GM23248 (cell line): ENCODE results near the gene GPR39. TPM values are rescaled to one million over a fixed set of nuclear protein-coding genes. Genes with fewer than 3 reads are reported as not detected.

Experiments
- DNase-seq: peaks from one replicate; pipeline ENCODE4 v3.0.0-alpha.2; 2015
- H2AFZ ChIP-seq: fragments of 200-600 bp; sonication (generic); 2 replicates; pipeline ENCODE4 v1.6.1; 2016; ENCODE audit warnings: antibody characterized with exemption
- H3F3A ChIP-seq: fragments of 200-600 bp; sonication (generic); 2 replicates; pipeline ENCODE4 v1.6.1; 2016; ENCODE audit warnings: mild to moderate bottlenecking, antibody characterized with exemption, mixed run types; ENCODE audit not compliant: insufficient read depth
- H3K27ac ChIP-seq: fragments of 200-600 bp; sonication (generic); 2 replicates; pipeline ENCODE4 v1.5.1; 2016; ENCODE audit warnings: mild to moderate bottlenecking
- H3K27me3 ChIP-seq: fragments of 200-600 bp; sonication (generic); replicated peaks from 2 replicates; pipeline ENCODE4 v1.6.1; 2016; ENCODE audit warnings: mild to moderate bottlenecking; ENCODE audit not compliant: insufficient read depth
- H3K36me3 ChIP-seq: fragments of 200-600 bp; sonication (generic); 2 replicates; pipeline ENCODE4 v1.6.1; 2016; ENCODE audit warnings: low read depth, mild to moderate bottlenecking
- H3K4me1 ChIP-seq: fragments of 200-600 bp; sonication (generic); 2 replicates; pipeline ENCODE4 v1.6.1; 2016; ENCODE audit warnings: mild to moderate bottlenecking; ENCODE audit not compliant: insufficient read depth
- H3K4me2 ChIP-seq: fragments of 200-600 bp; sonication (generic); one replicate; pipeline ENCODE4 v1.6.1; 2016; ENCODE audit warnings: mild to moderate bottlenecking; ENCODE audit not compliant: unreplicated experiment
- H3K4me3 ChIP-seq: fragments of 200-600 bp; sonication (generic); 2 replicates; pipeline ENCODE4 v1.5.1; 2016; ENCODE audit warnings: mild to moderate bottlenecking
- H3K79me2 ChIP-seq: fragments of 200-600 bp; sonication (generic); 2 replicates; pipeline ENCODE4 v1.6.1; 2016; ENCODE audit warnings: mild to moderate bottlenecking; ENCODE audit not compliant: insufficient read depth
- H3K9ac ChIP-seq: fragments of 200-600 bp; sonication (generic); 2 replicates; pipeline ENCODE4 v1.6.1; 2016; ENCODE audit warnings: mild to moderate bottlenecking
- H3K9me2 ChIP-seq: fragments of 200-600 bp; sonication (generic); 2 replicates; pipeline ENCODE4 v1.6.1; 2016; ENCODE audit warnings: mixed run types, mild to moderate bottlenecking, moderate library complexity; ENCODE audit not compliant: insufficient read depth
- H3K9me3 ChIP-seq: fragments of 200-600 bp; sonication (generic); one replicate; pipeline ENCODE4 v1.6.1; 2017; ENCODE audit warnings: low read depth
- H4K20me1 ChIP-seq: fragments of 200-600 bp; sonication (generic); 2 replicates; pipeline ENCODE4 v1.6.0; 2016; ENCODE audit not compliant: insufficient read depth
- EZH2 ChIP-seq: fragments of 200-600 bp; sonication (generic); IDR thresholded peaks from 2 replicates; pipeline ENCODE4 v1.6.1; 2018; ENCODE audit warnings: antibody characterized with exemption, mild to moderate bottlenecking; ENCODE audit not compliant: insufficient read depth, poor library complexity, severe bottlenecking
- EZH2phosphoT487 ChIP-seq: fragments of 200-600 bp; sonication (generic); IDR thresholded peaks from 2 replicates; pipeline ENCODE4 v1.6.1; 2018; ENCODE audit warnings: antibody characterized with exemption, moderate library complexity, mild to moderate bottlenecking, low read depth; ENCODE audit not compliant: insufficient read depth
- whole genome bisulfite sequencing, 2 experiments: methylation state at CpG; one replicate each; pipeline ENCODE4 v1.1.6; 2015 to 2017; ENCODE audit warnings: low lambda C conversion rate in 2 of 2, low coverage in 1 of 2; ENCODE audit errors: missing lambda C conversion rate in 2 of 2; 5-methylcytosine and 5-hydroxymethylcytosine counted together
- in situ Hi-C: fragments of 300-500 bp; cut with MboI; formaldehyde crosslinking; loops from 2 replicates; pipeline ENCODE4 v1.15.0; 2020
- polyA plus RNA-seq: library from polyadenylated mRNA; unstranded; fragments of >200 nt; fragmentation: Nextera tagmentation; extraction: Ambion mirVana; gene quantifications from 2 replicates; pipeline ENCODE4 v1.2.1, GENCODE V29; 2016
- total RNA-seq: library from RNA; depleted of rRNA; stranded (reverse); fragments of >200 nt; shearing (Covaris generic); gene quantifications from 2 replicates; pipeline ENCODE4 v1.2.3, GENCODE V29; 2014

GPR39 gene
- total and polyA plus RNA-seq, 2 experiments from 2014 or later: 1.6 to 2.6 TPM

- Histone ChIP-seq H3K9ac (no peak overlapping the region), H3K9me2 (no peaks in the 10 kb centered on the region), H3K27ac (no peak overlapping the region), H3K4me2 (no peak overlapping the region), H2AFZ (no peak overlapping the region), H3K9me3 (no peaks in the 10 kb centered on the region), H3K27me3 (no peaks in the 10 kb centered on the region), H4K20me1 (no peaks in the 10 kb centered on the region), H3K4me1 (no peaks in the 10 kb centered on the region), H3F3A (no peaks in the 10 kb centered on the region), H3K36me3 (no peaks in the 10 kb centered on the region), H3K79me2 (no peaks in the 10 kb centered on the region), H3K4me3 (no peak overlapping the region)
- in situ Hi-C loops: no loop called here
- 29 to 37% methylated on average over 4 of the region's 4 CpGs for WGBS, 2 experiments
- TF ChIP-seq EZH2phosphoT487: no peak
- TF ChIP-seq EZH2: no peak
- peak; percentile 50 for DNase-seq
These were observed 145.6 kb downstream of the GPR39 start for GRCh38 chr2:132562245-132562644.

DNA sequence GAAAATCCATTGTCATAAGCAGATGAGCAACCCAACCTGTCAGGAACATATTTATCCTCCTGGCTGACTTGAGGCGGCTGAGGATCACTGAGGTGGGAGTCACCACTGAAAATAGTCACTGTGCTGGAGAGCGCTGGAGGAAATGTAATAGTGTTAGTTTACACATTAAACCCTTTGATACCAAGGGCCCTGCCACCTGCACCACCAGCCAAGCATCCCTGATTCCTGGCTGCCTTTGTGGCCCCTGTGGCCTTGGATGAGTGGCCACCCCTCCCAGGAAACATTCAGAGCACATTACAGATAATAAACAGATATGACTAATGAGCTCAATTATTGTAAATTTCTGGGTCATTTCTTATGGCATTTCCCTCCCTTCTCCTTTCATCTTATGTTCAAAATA lies 147.5 kb downstream of the GPR39 start:
- Histone ChIP-seq H4K20me1 (no peaks in the 10 kb centered on the region), H2AFZ (no peak overlapping the region), H3K27me3 (no peaks in the 10 kb centered on the region), H3K4me3 (no peak overlapping the region), H3F3A (no peaks in the 10 kb centered on the region), H3K4me1 (no peaks in the 10 kb centered on the region), H3K9ac (no peak overlapping the region), H3K4me2 (no peak overlapping the region), H3K27ac (no peak overlapping the region), H3K36me3 (no peaks in the 10 kb centered on the region), H3K9me3 (no peaks in the 10 kb centered on the region), H3K79me2 (no peaks in the 10 kb centered on the region), H3K9me2 (no peaks in the 10 kb centered on the region)
- DNase-seq: no peak
- TF ChIP-seq EZH2 (no peak), EZH2phosphoT487 (no peak)
- 65 to 71% methylated on average over 2 of the region's 2 CpGs for WGBS, 2 experiments
- in situ Hi-C loops: no loop called here

GRCh38 chr2:132566379-132566778 lies 149.8 kb downstream of the GPR39 start:
- no peaks in the 10 kb centered on the region for H3F3A ChIP-seq
- DNase-seq: no peak
- no peak overlapping the region for H2AFZ ChIP-seq
- no peak overlapping the region for H3K4me3 ChIP-seq
- H3K4me2 ChIP-seq: no peak overlapping the region
- in situ Hi-C loops: no loop called here
- WGBS, 2 experiments: 53 to 54% methylated on average over 6 of the region's 6 CpGs
- H3K27ac ChIP-seq: no peak overlapping the region
- H3K4me1 ChIP-seq: no peaks in the 10 kb centered on the region
- no peaks in the 10 kb centered on the region for H3K9me3 ChIP-seq
- TF ChIP-seq EZH2phosphoT487: no peak
- no peak for TF ChIP-seq EZH2
- no peaks in the 10 kb centered on the region for H3K27me3 ChIP-seq
- no peaks in the 10 kb centered on the region for H3K9me2 ChIP-seq
- H3K9ac ChIP-seq: no peak overlapping the region
- no peaks in the 10 kb centered on the region for H3K79me2 ChIP-seq
- H4K20me1 ChIP-seq: no peaks in the 10 kb centered on the region
- no peaks in the 10 kb centered on the region for H3K36me3 ChIP-seq

- Histone ChIP-seq H3K9me3 (no peaks in the 10 kb centered on the region), H3F3A (no peaks in the 10 kb centered on the region), H3K4me3 (no peak overlapping the region), H3K36me3 (no peaks in the 10 kb centered on the region), H3K4me1 (no peaks in the 10 kb centered on the region), H2AFZ (no peak overlapping the region), H4K20me1 (no peaks in the 10 kb centered on the region), H3K9ac (no peak overlapping the region), H3K27me3 (no peaks in the 10 kb centered on the region), H3K27ac (no peak overlapping the region), H3K4me2 (no peak overlapping the region), H3K79me2 (no peaks in the 10 kb centered on the region), H3K9me2 (no peaks in the 10 kb centered on the region)
- in situ Hi-C loops: no loop called here
- WGBS, 2 experiments: 72 to 76% methylated on average over 5 of the region's 5 CpGs
- DNase-seq: no peak
- no peak for TF ChIP-seq EZH2phosphoT487
- TF ChIP-seq EZH2: no peak
These were observed 151.1 kb downstream of the GPR39 start for GRCh38 chr2:132567682-132568081.

DNA sequence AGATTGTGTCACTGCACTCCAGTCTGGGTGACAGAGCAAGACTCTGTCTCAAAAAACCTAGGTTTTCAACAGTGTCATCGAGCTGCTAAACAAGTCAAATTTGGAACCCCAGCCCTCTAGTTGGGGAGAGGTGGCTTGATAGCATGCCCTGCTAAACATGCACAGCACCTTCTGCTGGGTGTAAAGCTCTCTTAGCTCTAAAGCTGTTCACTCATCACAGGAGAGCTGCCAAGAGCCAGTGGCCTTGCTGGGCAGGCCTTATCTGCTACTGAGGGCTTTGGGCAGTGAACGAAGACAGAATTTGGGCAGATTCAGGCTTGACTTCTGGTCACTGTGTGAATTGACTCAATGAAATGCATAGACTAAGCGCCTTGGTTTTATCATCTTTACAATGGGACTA lies 152.1 kb downstream of the GPR39 start:
- no peaks in the 10 kb centered on the region for H3K9me3 ChIP-seq
- no peak overlapping the region for H3K27ac ChIP-seq
- H3F3A ChIP-seq: no peaks in the 10 kb centered on the region
- H3K4me1 ChIP-seq: no peaks in the 10 kb centered on the region
- TF ChIP-seq EZH2 (no peak), EZH2phosphoT487 (no peak)
- no peaks in the 10 kb centered on the region for H3K36me3 ChIP-seq
- H3K27me3 ChIP-seq: no peaks in the 10 kb centered on the region
- no peak overlapping the region for H3K4me2 ChIP-seq
- DNase-seq: no peak
- in situ Hi-C loops: no loop called here
- no peaks in the 10 kb centered on the region for H4K20me1 ChIP-seq
- WGBS, 2 experiments: 39 to 44% methylated on average over 3 of the region's 3 CpGs
- H3K79me2 ChIP-seq: no peaks in the 10 kb centered on the region
- H2AFZ ChIP-seq: no peak overlapping the region
- no peak overlapping the region for H3K9ac ChIP-seq
- H3K4me3 ChIP-seq: no peak overlapping the region
- H3K9me2 ChIP-seq: no peaks in the 10 kb centered on the region
